IPS DF 6.9 (cell line): Measurements from ENCODE around the gene SLC6A4.

ENCODE experiments used
- DNase-seq: peaks from one replicate; pipeline ENCODE4 v3.0.0-alpha.2; 2013; ENCODE audit warnings: low read depth, low spot score
- H3K27ac ChIP-seq: one replicate; pipeline ENCODE4 v1.5.1; 2013; ENCODE audit warnings: low read length, control low read depth
- H3K27me3 ChIP-seq: 2 replicates; pipeline ENCODE4 v1.6.1; 2013; ENCODE audit warnings: mild to moderate bottlenecking, low read length; ENCODE audit not compliant: control insufficient read depth, insufficient read depth
- H3K36me3 ChIP-seq: 2 replicates; pipeline ENCODE4 v1.6.1; 2013; ENCODE audit warnings: low read length; ENCODE audit not compliant: control insufficient read depth, insufficient read depth
- H3K4me1 ChIP-seq: 2 replicates; pipeline ENCODE4 v1.6.1; 2013; ENCODE audit warnings: low read length; ENCODE audit not compliant: control insufficient read depth, insufficient read depth
- H3K4me3 ChIP-seq: 2 replicates; pipeline ENCODE4 v1.5.1; 2013; ENCODE audit warnings: mild to moderate bottlenecking, low read length
- H3K9me3 ChIP-seq: 2 replicates; pipeline ENCODE4 v1.6.1; 2013; ENCODE audit warnings: low read length, inconsistent platforms; ENCODE audit not compliant: control insufficient read depth, insufficient read depth
- WGBS: extraction: QIAGEN DNeasy Blood & Tissue Kit; methylation state at CpG from one replicate; pipeline ENCODE4 v1.1.7; 2013; ENCODE audit warnings: mixed read lengths, missing lambda C conversion rate; ENCODE audit not compliant: insufficient read length, insufficient coverage; 5-methylcytosine and 5-hydroxymethylcytosine counted together

The SLC6A4 gene

DNA sequence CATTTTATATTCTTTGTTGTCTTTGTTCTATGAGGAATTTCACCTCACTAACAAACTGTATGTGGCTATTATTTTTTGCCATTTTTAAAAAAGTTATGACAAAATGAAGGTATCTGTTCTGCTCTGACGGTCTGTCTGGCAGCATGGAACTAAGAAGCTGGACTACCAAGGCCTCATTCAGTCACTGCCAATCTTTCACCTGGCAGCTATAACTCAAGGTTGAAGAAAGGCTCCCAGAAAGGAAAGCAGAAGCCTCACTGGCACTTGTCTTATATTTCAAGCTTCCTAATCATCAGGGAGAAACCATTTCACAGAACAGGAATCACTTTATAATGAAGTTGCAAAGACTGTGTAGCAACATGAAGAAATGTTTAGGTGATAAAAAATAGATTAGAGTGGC is 18.7 kb upstream of the SLC6A4 start:
- Histone ChIP-seq H3K9me3 (no peaks in the 10 kb centered on the region), H3K4me1 (no peaks in the 10 kb centered on the region), H3K27ac (no peak overlapping the region), H3K27me3 (no peaks in the 10 kb centered on the region), H3K36me3 (no peaks in the 10 kb centered on the region), H3K4me3 (no peak overlapping the region)
- no peak for DNase-seq
- no CpG with 5 or more reads among the region's 1 CpG for WGBS

DNA sequence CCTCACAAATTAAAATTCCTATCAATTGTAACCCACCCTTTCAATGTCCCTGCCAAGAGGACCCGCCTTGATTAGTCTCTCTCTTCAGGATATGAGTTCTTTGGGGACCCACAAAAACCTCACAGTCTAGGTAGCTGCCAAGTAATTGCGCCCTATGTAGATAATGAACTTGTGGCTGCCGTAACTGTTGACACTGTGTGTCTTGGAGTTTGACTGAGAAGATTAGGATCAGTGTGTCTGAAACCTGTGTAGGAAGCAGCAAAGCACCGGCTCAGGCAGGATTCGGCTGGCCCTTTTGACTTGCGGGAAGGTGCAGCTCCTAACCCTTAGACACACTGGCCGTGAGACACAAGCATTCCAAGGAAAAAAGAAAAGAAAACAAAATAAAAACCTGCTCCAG is 17.8 kb upstream of the SLC6A4 start:
- H3K27ac ChIP-seq, result no peak overlapping the region
- no CpG with 5 or more reads among the region's 7 CpGs for WGBS
- H3K4me3 ChIP-seq, result no peak overlapping the region
- no peaks in the 10 kb centered on the region for H3K27me3 ChIP-seq
- H3K36me3 ChIP-seq, result peaks cover 4% of the 10 kb centered on the region; the same call in 1 of the 2 replicates
- no peak for DNase-seq
- no peaks in the 10 kb centered on the region for H3K4me1 ChIP-seq
- H3K9me3 ChIP-seq, result no peaks in the 10 kb centered on the region

DNA sequence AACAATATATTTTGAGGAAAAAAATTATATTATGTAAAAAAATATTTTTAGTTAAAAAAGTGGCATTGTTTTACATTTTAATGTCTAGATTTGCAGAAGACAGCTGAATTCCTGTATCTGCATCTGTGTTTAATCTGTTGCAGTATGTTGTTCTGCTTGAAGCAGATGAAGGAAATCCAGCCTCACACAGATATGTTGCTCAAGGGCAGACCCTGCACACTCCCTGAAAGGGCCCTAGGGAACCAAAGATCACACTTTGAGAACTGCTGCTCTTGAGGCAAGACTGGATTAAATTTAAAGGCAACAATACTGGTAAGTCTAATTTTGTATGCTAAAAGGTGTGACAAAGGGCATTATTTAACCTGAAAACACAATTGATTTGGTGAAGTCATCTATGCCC is 16.4 kb upstream of the SLC6A4 start:
- Histone ChIP-seq H3K36me3 (peaks cover 5% of the 10 kb centered on the region; the same call in 1 of the 2 replicates), H3K4me3 (no peak overlapping the region), H3K27me3 (no peaks in the 10 kb centered on the region), H3K9me3 (no peaks in the 10 kb centered on the region), H3K27ac (no peak overlapping the region), H3K4me1 (no peaks in the 10 kb centered on the region)
- DNase-seq, result no peak

DNA sequence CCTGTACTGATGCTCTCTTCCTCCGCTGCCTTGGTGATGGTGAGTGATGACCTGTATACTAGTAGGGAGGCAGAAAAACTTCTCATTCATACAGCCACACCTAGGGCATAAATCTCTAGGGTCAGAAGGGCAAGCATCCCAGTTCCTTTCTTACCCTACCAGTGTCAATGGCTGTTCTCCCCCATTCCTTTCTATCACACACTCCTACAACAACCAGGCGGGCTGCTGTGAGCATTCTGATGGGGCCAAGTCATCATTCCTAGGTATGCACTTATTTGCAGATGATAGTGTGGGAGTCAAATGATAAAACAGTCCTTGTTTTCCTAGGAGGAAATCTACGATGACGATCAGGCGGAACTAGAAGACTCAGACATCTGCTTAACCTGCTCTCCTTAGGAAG is 14.0 kb upstream of the SLC6A4 start:
- H3K36me3 ChIP-seq, result peaks cover 5% of the 10 kb centered on the region; the same call in 1 of the 2 replicates
- H3K4me3 ChIP-seq, result no peak overlapping the region

DNA sequence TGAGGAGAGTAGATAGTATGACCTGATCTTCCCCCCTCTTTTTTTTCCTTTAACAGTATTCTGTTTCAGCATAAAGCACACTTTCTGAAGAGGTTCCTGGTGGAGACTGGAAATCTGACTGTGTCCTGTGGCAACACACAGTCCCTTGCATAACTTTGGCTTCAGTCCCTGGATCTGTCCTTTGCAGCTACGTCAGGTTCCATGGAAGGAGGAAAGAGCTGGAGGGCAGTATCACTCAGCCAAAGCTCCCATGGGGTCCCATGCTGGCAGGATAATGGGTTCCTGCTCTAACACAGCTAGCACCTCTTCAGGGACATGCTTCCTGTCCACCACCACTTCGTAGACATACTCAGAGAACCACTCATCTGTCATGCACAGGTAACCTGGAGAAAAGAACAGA is 13.3 kb upstream of the SLC6A4 start:
- Histone ChIP-seq H3K9me3 (no peaks in the 10 kb centered on the region), H3K4me1 (no peaks in the 10 kb centered on the region), H3K4me3 (no peak overlapping the region), H3K36me3 (peaks cover 5% of the 10 kb centered on the region; the same call in 1 of the 2 replicates), H3K27ac (no peak overlapping the region), H3K27me3 (no peaks in the 10 kb centered on the region)
- DNase-seq, result no peak
- WGBS, result no CpG with 5 or more reads among the region's 2 CpGs

More for the DNA sequence above, 14.0 kb upstream of the SLC6A4 start:
- H3K4me1 ChIP-seq, result no peaks in the 10 kb centered on the region
- DNase-seq, result no peak
- no peak overlapping the region for H3K27ac ChIP-seq
- no peaks in the 10 kb centered on the region for H3K27me3 ChIP-seq
- WGBS, result no CpG with 5 or more reads among the region's 5 CpGs
- no peaks in the 10 kb centered on the region for H3K9me3 ChIP-seq

DNA sequence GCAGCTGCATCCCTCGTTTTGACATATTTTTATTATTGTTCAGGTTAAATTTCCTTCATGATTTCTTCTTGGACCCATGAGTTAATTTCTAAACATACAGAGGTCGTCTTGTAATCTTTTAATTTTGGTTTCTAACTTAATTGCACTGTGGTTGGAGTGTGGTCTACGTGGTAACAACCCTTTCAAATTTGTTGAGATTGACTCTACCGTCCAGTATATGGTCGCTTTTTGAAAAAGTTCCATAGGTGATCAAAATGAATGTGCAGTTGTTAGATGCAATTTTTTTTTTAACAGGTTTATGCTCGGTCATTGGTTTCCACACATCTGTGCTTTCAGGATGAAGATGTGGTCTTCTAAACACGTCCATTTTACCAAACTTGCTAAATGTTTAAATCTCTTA is 11.0 kb upstream of the SLC6A4 start:
- no peak overlapping the region for H3K4me3 ChIP-seq
- no peaks in the 10 kb centered on the region for H3K27me3 ChIP-seq
- peaks cover 5% of the 10 kb centered on the region; the same call in 1 of the 2 replicates for H3K36me3 ChIP-seq
- no peaks in the 10 kb centered on the region for H3K4me1 ChIP-seq
- no peak overlapping the region for H3K27ac ChIP-seq
- no peak for DNase-seq
- H3K9me3 ChIP-seq, result no peaks in the 10 kb centered on the region
- no CpG with 5 or more reads among the region's 7 CpGs for WGBS

DNA sequence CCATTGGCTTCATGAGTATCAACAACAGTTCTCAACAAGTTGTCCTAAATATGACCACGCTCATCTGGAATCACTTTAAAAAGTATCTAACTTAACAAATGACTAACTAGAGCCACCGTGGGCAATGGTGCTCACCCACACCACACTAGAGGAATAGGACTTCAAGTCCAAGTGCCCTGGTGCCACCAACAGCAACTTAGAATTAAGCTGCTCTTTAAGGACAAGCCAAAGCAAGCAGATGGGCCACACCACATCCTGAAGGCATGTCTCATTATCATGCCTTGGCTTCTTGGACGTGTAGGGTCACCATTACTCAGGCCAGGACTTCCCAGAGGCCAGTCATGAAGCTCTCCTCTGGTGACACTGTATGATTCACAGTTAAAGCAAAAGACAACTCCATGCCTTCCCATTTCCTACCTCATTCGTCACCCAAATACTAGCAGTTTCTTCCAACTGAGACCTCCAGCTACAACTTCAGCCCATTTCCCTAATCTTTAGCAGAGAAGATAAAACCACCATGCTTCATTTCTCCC is 9.4 kb upstream of the SLC6A4 start:
- H3K27me3 ChIP-seq, result no peaks in the 10 kb centered on the region
- no peak overlapping the region for H3K27ac ChIP-seq
- WGBS, result no CpG with 5 or more reads among the region's 4 CpGs
- H3K4me3 ChIP-seq, result no peak overlapping the region
- H3K36me3 ChIP-seq, result peaks cover 5% of the 10 kb centered on the region; the same call in 1 of the 2 replicates
- no peaks in the 10 kb centered on the region for H3K4me1 ChIP-seq
- no peak for DNase-seq
- no peaks in the 10 kb centered on the region for H3K9me3 ChIP-seq

DNA sequence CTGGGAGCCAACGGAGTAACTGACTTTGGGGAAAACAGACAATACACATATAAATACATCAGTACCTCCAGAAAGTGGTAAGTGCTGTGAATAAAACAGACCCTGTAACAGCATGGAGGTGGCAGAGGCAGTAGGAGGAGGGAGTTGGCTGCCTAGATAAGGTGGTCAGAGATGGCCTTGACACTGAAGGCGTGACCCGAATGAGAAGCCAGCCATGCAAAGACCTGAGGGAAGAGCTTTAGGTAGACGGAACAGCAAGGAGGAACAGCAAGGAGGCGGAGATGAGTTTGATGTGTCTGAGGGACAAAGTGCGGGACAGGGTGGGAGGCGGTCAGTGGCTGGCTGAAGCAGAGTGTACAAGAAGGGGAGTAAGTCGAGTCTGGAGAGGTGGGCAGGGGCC is 8.1 kb upstream of the SLC6A4 start:
- WGBS, result no CpG with 5 or more reads among the region's 8 CpGs
- H3K4me3 ChIP-seq, result no peak overlapping the region
- H3K9me3 ChIP-seq, result no peaks in the 10 kb centered on the region
- H3K27ac ChIP-seq, result no peak overlapping the region
- peaks cover 1% of the 10 kb centered on the region; the same call in 1 of the 2 replicates for H3K27me3 ChIP-seq
- 0 out of 2 replicates have a peak, but pooled peaks cover 3% of the 10 kb centered on the region for H3K4me1 ChIP-seq
- H3K36me3 ChIP-seq, result 0 out of 2 replicates have a peak, but pooled peaks cover 2% of the 10 kb centered on the region
- no peak for DNase-seq

DNA sequence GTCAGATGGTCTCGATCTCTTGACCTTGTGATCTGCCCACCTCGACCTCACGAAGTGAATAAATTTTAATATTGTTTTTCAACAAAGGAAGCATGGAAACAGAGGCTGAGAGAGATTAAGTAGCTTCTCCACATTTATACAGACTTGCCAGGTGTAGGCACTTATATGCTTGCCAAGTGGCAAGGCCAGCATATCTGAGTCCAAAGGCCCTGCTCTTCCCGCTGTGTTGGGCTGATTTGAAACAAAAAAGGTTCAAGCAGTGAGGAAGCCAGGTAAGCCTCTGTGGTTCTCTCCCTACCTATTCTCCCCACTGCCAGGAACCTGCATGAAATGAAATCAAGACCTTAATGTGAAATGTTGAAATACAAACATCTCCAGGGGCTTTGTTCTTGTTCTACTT is 7.5 kb upstream of the SLC6A4 start:
- WGBS, result no CpG with 5 or more reads among the region's 4 CpGs
- Histone ChIP-seq H3K4me3 (no peak overlapping the region), H3K9me3 (no peaks in the 10 kb centered on the region), H3K4me1 (0 out of 2 replicates have a peak, but pooled peaks cover 6% of the 10 kb centered on the region), H3K27ac (no peak overlapping the region), H3K36me3 (no peaks in the 10 kb centered on the region), H3K27me3 (peaks cover 5% of the 10 kb centered on the region; the same call in 1 of the 2 replicates)
- DNase-seq, result no peak

DNA sequence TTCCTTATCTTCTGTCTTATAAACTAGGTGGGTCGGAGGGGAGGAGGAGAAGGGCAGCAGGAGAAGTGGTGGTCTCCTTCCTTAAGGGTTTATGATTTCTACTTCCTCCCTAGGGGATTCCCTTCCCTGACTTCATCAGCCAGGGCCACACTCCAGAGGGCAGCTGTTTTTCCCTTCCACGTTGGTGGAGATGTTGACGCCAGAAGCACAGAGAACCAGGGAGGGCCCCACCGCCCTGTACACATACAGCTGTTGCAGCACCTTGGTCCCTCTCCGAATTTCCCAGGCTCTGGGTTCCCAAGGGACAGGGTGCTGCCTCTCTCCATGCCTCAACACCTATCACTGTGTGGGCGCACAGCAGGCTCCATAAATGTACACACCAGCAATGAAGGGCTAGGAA is 5.6 kb upstream of the SLC6A4 start:
- Histone ChIP-seq H3K27ac (no peak overlapping the region), H3K36me3 (no peaks in the 10 kb centered on the region), H3K27me3 (peaks cover 21% of the 10 kb centered on the region), H3K9me3 (no peaks in the 10 kb centered on the region), H3K4me1 (peaks cover 6% of the 10 kb centered on the region; the same call in 1 of the 2 replicates), H3K4me3 (no peak overlapping the region)
- DNase-seq, result no peak
- WGBS, result no CpG with 5 or more reads among the region's 6 CpGs

DNA sequence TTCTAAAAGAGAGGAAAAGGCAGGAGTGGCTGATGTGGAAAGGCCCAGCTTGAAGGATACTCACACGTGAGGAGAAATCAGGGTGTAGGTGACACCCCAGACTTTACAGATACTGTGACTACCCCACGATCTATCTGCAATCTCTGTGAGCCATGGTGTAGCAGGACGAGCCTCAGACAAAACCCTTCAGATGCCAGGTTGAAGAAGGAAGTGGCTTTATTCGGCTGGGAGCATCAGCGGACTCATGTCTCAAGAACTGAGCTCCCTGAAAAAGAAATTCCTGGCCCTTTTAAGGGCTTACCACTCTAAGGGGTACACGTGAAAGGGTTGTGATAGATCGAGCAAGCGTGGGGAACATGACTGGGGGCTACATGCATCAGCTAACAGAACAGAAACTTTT is 4.7 kb upstream of the SLC6A4 start:
- Histone ChIP-seq H3K9me3 (no peaks in the 10 kb centered on the region), H3K27ac (no peak overlapping the region), H3K36me3 (no peaks in the 10 kb centered on the region), H3K4me3 (no peak overlapping the region), H3K27me3 (peaks cover 30% of the 10 kb centered on the region), H3K4me1 (peaks cover 6% of the 10 kb centered on the region; the same call in 1 of the 2 replicates)
- DNase-seq, result no peak
- WGBS, result no CpG with 5 or more reads among the region's 8 CpGs
